HepG2 (cell line): Measurements from ENCODE around the gene ITGB7. TPM values are rescaled to one million over a fixed set of nuclear protein-coding genes. Genes with fewer than 3 reads are reported as not detected.

Experiments used
- FOXK1 ChIP-seq: sonication (generic); formaldehyde crosslinking; IDR thresholded peaks from 2 replicates; pipeline ENCODE4 v1.4.0; 2020; ENCODE audit warnings: low read depth, missing genetic modification reagents, borderline replicate concordance
- FOXM1 ChIP-seq: sonication (generic); formaldehyde crosslinking; IDR thresholded peaks from 2 replicates; pipeline ENCODE4 v1.5.0; 2020; ENCODE audit warnings: missing genetic modification reagents
- HES4 ChIP-seq: sonication (generic); formaldehyde crosslinking; IDR thresholded peaks from 2 replicates; pipeline ENCODE4 v1.9.0; 2021; ENCODE audit warnings: mild to moderate bottlenecking, missing genetic modification reagents, borderline replicate concordance
- MEIS2 ChIP-seq: sonication (generic); formaldehyde crosslinking; IDR thresholded peaks from 2 replicates; pipeline ENCODE4 v1.9.0; 2021; ENCODE audit warnings: mild to moderate bottlenecking, missing genetic modification reagents
- NFKBIZ ChIP-seq: IDR thresholded peaks from 2 replicates; pipeline ENCODE4 v1.6.1; 2018; ENCODE audit warnings: missing genetic modification reagents, missing compliant biosample characterization
- REXO4 ChIP-seq: sonication (generic); formaldehyde crosslinking; IDR thresholded peaks from 2 replicates; pipeline ENCODE4 v1.8.0; 2022; ENCODE audit warnings: missing genetic modification reagents, mild to moderate bottlenecking, borderline replicate concordance
- SMARCC2 ChIP-seq: fragments of 450-650 bp; IDR thresholded peaks from 2 replicates; pipeline ENCODE4 v1.6.1; 2017; ENCODE audit warnings: antibody characterized with exemption, mild to moderate bottlenecking
- SOX6 ChIP-seq, 2 experiments: fragments of 450-650 bp in 1 of 2; sonication (generic) in 1 of 2; formaldehyde crosslinking in 1 of 2; IDR thresholded peaks; 2 replicates each; pipeline versions ENCODE4 v1.4.0 to v1.6.1; 2017 to 2020; ENCODE audit warnings: antibody characterized with exemption in 1 of 2, mild to moderate bottlenecking in 1 of 2, missing genetic modification reagents in 1 of 2
- ZKSCAN8 ChIP-seq: IDR thresholded peaks from 2 replicates; pipeline ENCODE4 v1.6.1; 2016; ENCODE audit warnings: borderline replicate concordance, missing genetic modification reagents, missing compliant biosample characterization
- ZNF343 ChIP-seq: sonication (generic); formaldehyde crosslinking; IDR thresholded peaks from 2 replicates; pipeline ENCODE4 v1.4.0; 2020; ENCODE audit warnings: mild to moderate bottlenecking, missing genetic modification reagents
- ZNF530 ChIP-seq: sonication (generic); formaldehyde crosslinking; IDR thresholded peaks from 2 replicates; pipeline ENCODE4 v1.5.0; 2020; ENCODE audit warnings: low read depth, mild to moderate bottlenecking, missing genetic modification reagents
- ZNF552 ChIP-seq: sonication (generic); formaldehyde crosslinking; IDR thresholded peaks from 2 replicates; pipeline ENCODE4 v1.9.0; 2022; ENCODE audit warnings: missing genetic modification reagents, mild to moderate bottlenecking, borderline replicate concordance
- ZNF839 ChIP-seq: sonication (generic); formaldehyde crosslinking; IDR thresholded peaks from 2 replicates; pipeline ENCODE4 v1.4.0; 2020; ENCODE audit warnings: missing genetic modification reagents, mild to moderate bottlenecking, borderline replicate concordance
- ZSCAN12 ChIP-seq: sonication (generic); formaldehyde crosslinking; IDR thresholded peaks from 2 replicates; pipeline ENCODE4 v1.9.0; 2021; ENCODE audit warnings: mild to moderate bottlenecking, missing genetic modification reagents
- polyA plus RNA-seq, 8 experiments: library from polyadenylated mRNA; depleted of rRNA in 3 of 8; stranded (reverse) in 7 of 8; unstranded in 1 of 8; fragments of >200 nt; fragmentation: Illumina TruSeq in 4 of 8; extraction: Trizol in 4 of 8; gene quantifications; 2 replicates each; pipeline versions ENCODE4 v1.2.1 to v1.2.3, GENCODE V29; 2011 to 2016; ENCODE audit warnings: low read depth in 4 of 8, missing spikeins in 1 of 8, mixed read lengths in 1 of 8; ENCODE audit not compliant: insufficient read depth in 1 of 8
- total RNA-seq, 5 experiments: library from RNA; depleted of rRNA; stranded (reverse); fragments of >200 nt; fragmentation: Illumina TruSeq; extraction: Trizol; gene quantifications; 2 replicates each; pipeline ENCODE4 v1.2.3, GENCODE V29; 2016; ENCODE audit warnings: low read depth in 1 of 5
- TF ChIP-seq, protein P1 (sequence below): sonication (generic); formaldehyde crosslinking; IDR thresholded peaks from 2 replicates; pipeline ENCODE4 v1.5.0; 2020; ENCODE audit warnings: missing genetic modification reagents
- TF ChIP-seq, protein P2 (sequence below): sonication (generic); formaldehyde crosslinking; IDR thresholded peaks from 2 replicates; pipeline ENCODE4 v1.9.0; 2021; ENCODE audit warnings: missing genetic modification reagents, borderline replicate concordance
- TF ChIP-seq, protein P3 (sequence below): sonication (generic); formaldehyde crosslinking; IDR thresholded peaks from 2 replicates; pipeline ENCODE4 v1.4.0; 2020; ENCODE audit warnings: missing genetic modification reagents
- TF ChIP-seq, protein P4 (sequence below): sonication (generic); formaldehyde crosslinking; conservative IDR thresholded peaks from 2 replicates; pipeline ENCODE4 v1.4.0; 2020; ENCODE audit warnings: missing genetic modification reagents

ITGB7 gene
- total and polyA plus RNA-seq, 2 of the 13 experiments (the other 11 are each of a cell fraction or from before 2014, with no cell fraction given), result 0.16 to 0.18 TPM

DNA sequence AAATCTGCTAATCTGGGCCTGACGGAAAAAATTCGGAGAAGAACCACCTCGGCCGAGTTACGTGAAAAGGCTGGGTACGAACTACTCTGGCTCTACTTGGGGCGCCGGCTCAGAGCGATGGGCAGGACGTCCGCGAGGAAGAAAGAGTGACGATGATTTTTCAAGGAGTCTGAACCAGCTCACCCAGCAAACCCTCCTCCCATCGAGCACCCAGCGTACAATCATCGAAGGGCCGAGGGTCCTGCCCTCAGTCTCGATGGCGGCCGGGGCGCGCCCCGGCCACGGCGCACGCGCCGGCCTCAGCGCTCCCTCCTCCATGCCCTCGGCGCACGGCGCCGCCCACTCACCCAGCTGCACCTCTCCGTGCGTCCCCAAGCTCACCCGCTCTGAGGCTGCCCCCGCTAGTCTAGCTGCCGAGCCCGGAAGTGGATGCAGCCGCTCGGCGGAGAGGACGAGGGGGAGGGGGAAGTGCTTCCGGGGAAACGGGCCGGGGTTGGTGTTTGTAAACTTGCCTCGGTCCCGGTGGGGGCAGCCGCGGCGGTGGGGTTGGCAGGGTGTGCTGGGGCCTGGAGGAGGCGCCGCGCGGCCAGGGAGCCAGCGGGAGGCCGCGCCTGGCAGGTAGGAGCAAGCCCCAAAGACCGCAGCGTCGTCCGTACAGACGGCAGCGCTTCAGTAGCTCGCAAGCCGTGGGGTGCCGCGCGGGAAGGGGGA is 26.7 kb downstream of the ITGB7 start, which contains the start of the genes CSAD and ZNF740 (continued):
- TF ChIP-seq, protein P1, sequence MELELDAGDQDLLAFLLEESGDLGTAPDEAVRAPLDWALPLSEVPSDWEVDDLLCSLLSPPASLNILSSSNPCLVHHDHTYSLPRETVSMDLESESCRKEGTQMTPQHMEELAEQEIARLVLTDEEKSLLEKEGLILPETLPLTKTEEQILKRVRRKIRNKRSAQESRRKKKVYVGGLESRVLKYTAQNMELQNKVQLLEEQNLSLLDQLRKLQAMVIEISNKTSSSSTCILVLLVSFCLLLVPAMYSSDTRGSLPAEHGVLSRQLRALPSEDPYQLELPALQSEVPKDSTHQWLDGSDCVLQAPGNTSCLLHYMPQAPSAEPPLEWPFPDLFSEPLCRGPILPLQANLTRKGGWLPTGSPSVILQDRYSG (CRISPR knock-in tag), result no peak
- TF ChIP-seq NFKBIZ (CRISPR knock-in tag), result no peak
- TF ChIP-seq ZNF343 (CRISPR knock-in tag), result peak; percentile 36; the same call in 1 of the 2 replicates
- TF ChIP-seq MEIS2, result no peak
- TF ChIP-seq, protein P2, sequence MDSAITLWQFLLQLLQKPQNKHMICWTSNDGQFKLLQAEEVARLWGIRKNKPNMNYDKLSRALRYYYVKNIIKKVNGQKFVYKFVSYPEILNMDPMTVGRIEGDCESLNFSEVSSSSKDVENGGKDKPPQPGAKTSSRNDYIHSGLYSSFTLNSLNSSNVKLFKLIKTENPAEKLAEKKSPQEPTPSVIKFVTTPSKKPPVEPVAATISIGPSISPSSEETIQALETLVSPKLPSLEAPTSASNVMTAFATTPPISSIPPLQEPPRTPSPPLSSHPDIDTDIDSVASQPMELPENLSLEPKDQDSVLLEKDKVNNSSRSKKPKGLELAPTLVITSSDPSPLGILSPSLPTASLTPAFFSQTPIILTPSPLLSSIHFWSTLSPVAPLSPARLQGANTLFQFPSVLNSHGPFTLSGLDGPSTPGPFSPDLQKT (CRISPR knock-in tag), result no peak
- no peak for TF ChIP-seq ZSCAN12 (CRISPR knock-in tag)
- no peak for TF ChIP-seq ZNF552 (CRISPR knock-in tag)
- TF ChIP-seq, protein P3, sequence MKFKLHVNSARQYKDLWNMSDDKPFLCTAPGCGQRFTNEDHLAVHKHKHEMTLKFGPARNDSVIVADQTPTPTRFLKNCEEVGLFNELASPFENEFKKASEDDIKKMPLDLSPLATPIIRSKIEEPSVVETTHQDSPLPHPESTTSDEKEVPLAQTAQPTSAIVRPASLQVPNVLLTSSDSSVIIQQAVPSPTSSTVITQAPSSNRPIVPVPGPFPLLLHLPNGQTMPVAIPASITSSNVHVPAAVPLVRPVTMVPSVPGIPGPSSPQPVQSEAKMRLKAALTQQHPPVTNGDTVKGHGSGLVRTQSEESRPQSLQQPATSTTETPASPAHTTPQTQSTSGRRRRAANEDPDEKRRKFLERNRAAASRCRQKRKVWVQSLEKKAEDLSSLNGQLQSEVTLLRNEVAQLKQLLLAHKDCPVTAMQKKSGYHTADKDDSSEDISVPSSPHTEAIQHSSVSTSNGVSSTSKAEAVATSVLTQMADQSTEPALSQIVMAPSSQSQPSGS (CRISPR knock-in tag), result peak; percentile 48; the same call in 1 of the 2 replicates
- TF ChIP-seq HES4 (CRISPR knock-in tag), result peak; percentile 7; the same call in 1 of the 2 replicates
- TF ChIP-seq ZKSCAN8 (CRISPR knock-in tag), result no peak
- TF ChIP-seq SMARCC2, result no peak
- no peak for TF ChIP-seq ZNF530 (CRISPR knock-in tag)
- TF ChIP-seq REXO4, result no peak
- TF ChIP-seq, protein P4, sequence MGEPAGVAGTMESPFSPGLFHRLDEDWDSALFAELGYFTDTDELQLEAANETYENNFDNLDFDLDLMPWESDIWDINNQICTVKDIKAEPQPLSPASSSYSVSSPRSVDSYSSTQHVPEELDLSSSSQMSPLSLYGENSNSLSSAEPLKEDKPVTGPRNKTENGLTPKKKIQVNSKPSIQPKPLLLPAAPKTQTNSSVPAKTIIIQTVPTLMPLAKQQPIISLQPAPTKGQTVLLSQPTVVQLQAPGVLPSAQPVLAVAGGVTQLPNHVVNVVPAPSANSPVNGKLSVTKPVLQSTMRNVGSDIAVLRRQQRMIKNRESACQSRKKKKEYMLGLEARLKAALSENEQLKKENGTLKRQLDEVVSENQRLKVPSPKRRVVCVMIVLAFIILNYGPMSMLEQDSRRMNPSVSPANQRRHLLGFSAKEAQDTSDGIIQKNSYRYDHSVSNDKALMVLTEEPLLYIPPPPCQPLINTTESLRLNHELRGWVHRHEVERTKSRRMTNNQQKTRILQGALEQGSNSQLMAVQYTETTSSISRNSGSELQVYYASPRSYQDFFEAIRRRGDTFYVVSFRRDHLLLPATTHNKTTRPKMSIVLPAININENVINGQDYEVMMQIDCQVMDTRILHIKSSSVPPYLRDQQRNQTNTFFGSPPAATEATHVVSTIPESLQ (CRISPR knock-in tag), result no peak
- no peak for TF ChIP-seq FOXM1 (CRISPR knock-in tag)
- TF ChIP-seq SOX6 (IDR thresholded peaks at IDR 0.05), result no peak
- 0 out of 2 replicates have a peak, but pooled peaks have one; percentile 7 for TF ChIP-seq SOX6 (CRISPR knock-in tag; IDR thresholded peaks at IDR 0.05)
- TF ChIP-seq ZNF839, result peak; percentile 57; the same call in 1 of the 2 replicates
- peak; percentile 94 for TF ChIP-seq FOXK1
